Peyer's patch (tissue), 4 donors: ENCODE measurements around the gene NECAB2. TPM values are rescaled to one million over a fixed set of nuclear protein-coding genes. Genes with fewer than 3 reads are reported as not detected.

Source experiments
- DNase-seq, 3 donors: peaks; one replicate each; pipeline ENCODE4 v3.0.0-alpha.2; 2017 to 2019
- H3K27ac ChIP-seq, 4 donors: fragments of 200-600 bp; sonication (generic); one replicate each; pipeline ENCODE4 v1.5.1; 2016 to 2019
- H3K27me3 ChIP-seq, 2 donors: fragments of 200-600 bp; sonication (generic); one replicate each; pipeline ENCODE4 v1.5.1; 2019
- H3K36me3 ChIP-seq, 3 donors: fragments of 200-600 bp; sonication (generic); one replicate each; pipeline ENCODE4 v1.5.1; 2016 to 2019
- H3K4me1 ChIP-seq, 4 donors: fragments of 200-600 bp; sonication (generic); one replicate each; pipeline ENCODE4 v1.5.1; 2016 to 2019
- H3K4me3 ChIP-seq, 4 donors: fragments of 200-600 bp; sonication (generic); 1 replicate in 3 of 4; 2 replicates in 1 of 4; pipeline ENCODE4 v1.5.1; 2016 to 2019; ENCODE audit warnings: mild to moderate bottlenecking in 1 of 4
- H3K9me3 ChIP-seq, 4 donors: fragments of 200-600 bp; sonication (generic); one replicate each; pipeline ENCODE4 v1.5.1; 2016 to 2019; ENCODE audit warnings: mild to moderate bottlenecking in 1 of 4
- POLR2A ChIP-seq, 2 donors: fragments of 450-650 bp; IDR thresholded peaks; one replicate each; pipeline ENCODE4 v1.5.1; 2017; ENCODE audit warnings: antibody characterized with exemption in 2 of 2, mild to moderate bottlenecking in 2 of 2, moderate library complexity in 2 of 2
- total RNA-seq, 4 donors: library from RNA; depleted of rRNA; stranded (reverse); fragments of >200 nt; gene quantifications; one replicate each; pipeline ENCODE4 v1.1.0, GENCODE V29; 2016
- TF ChIP-seq, protein P1 (sequence below), 6 experiments: fragments of 450-650 bp in 4 of 6; fragments of 200-600 bp in 2 of 6; sonication (generic) in 1 of 6; IDR thresholded peaks; one replicate each; pipeline ENCODE4 v1.5.1; 2017 to 2019; ENCODE audit warnings: antibody characterized with exemption in 6 of 6, mild to moderate bottlenecking in 3 of 6, moderate library complexity in 1 of 6

The NECAB2 gene
- total RNA-seq, 4 donors from 2014 or later = 1.2 TPM; not detected in 3

- DNase-seq = no peak
- Histone ChIP-seq H3K4me3 (no peak overlapping the region), H3K36me3 (no peaks in the 10 kb centered on the region), H3K27ac (no peak overlapping the region), H3K4me1 (peaks cover 0 to 5% (median 0%) of the 10 kb centered on the region in 4 donors), H3K9me3 (no peaks in the 10 kb centered on the region), H3K27me3 (no peaks in the 10 kb centered on the region)
- TF ChIP-seq, protein P1, sequence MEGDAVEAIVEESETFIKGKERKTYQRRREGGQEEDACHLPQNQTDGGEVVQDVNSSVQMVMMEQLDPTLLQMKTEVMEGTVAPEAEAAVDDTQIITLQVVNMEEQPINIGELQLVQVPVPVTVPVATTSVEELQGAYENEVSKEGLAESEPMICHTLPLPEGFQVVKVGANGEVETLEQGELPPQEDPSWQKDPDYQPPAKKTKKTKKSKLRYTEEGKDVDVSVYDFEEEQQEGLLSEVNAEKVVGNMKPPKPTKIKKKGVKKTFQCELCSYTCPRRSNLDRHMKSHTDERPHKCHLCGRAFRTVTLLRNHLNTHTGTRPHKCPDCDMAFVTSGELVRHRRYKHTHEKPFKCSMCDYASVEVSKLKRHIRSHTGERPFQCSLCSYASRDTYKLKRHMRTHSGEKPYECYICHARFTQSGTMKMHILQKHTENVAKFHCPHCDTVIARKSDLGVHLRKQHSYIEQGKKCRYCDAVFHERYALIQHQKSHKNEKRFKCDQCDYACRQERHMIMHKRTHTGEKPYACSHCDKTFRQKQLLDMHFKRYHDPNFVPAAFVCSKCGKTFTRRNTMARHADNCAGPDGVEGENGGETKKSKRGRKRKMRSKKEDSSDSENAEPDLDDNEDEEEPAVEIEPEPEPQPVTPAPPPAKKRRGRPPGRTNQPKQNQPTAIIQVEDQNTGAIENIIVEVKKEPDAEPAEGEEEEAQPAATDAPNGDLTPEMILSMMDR (IDR thresholded peaks at IDR 0.05) = no peak
- TF ChIP-seq POLR2A (IDR thresholded peaks at IDR 0.05) = no peak
These were observed 37.1 kb upstream of the NECAB2 start for GRCh38 chr16:83930730-83931500.

- DNase-seq = no peak
- H3K9me3 ChIP-seq = no peaks in the 10 kb centered on the region
- H3K4me1 ChIP-seq = peaks cover 0 to 5% (median 0%) of the 10 kb centered on the region in 4 donors
- no peak overlapping the region for H3K27ac ChIP-seq
- no peaks in the 10 kb centered on the region for H3K36me3 ChIP-seq
- no peak overlapping the region for H3K4me3 ChIP-seq
- H3K27me3 ChIP-seq = no peaks in the 10 kb centered on the region
- TF ChIP-seq POLR2A (IDR thresholded peaks at IDR 0.05) = no peak
- TF ChIP-seq, protein P1 (IDR thresholded peaks at IDR 0.05) = no peak
These were observed 36.5 kb upstream of the NECAB2 start for GRCh38 chr16:83931556-83931955.

- Histone ChIP-seq H3K4me1 (no peaks in the 10 kb centered on the region), H3K9me3 (no peaks in the 10 kb centered on the region), H3K36me3 (no peaks in the 10 kb centered on the region), H3K27me3 (no peaks in the 10 kb centered on the region), H3K27ac (no peak overlapping the region), H3K4me3 (no peak overlapping the region)
- no peak for TF ChIP-seq POLR2A (IDR thresholded peaks at IDR 0.05)
- TF ChIP-seq, protein P1 (IDR thresholded peaks at IDR 0.05) = no peak
- DNase-seq = no peak
These were observed 35.7 kb upstream of the NECAB2 start for GRCh38 chr16:83932304-83932703.

DNA sequence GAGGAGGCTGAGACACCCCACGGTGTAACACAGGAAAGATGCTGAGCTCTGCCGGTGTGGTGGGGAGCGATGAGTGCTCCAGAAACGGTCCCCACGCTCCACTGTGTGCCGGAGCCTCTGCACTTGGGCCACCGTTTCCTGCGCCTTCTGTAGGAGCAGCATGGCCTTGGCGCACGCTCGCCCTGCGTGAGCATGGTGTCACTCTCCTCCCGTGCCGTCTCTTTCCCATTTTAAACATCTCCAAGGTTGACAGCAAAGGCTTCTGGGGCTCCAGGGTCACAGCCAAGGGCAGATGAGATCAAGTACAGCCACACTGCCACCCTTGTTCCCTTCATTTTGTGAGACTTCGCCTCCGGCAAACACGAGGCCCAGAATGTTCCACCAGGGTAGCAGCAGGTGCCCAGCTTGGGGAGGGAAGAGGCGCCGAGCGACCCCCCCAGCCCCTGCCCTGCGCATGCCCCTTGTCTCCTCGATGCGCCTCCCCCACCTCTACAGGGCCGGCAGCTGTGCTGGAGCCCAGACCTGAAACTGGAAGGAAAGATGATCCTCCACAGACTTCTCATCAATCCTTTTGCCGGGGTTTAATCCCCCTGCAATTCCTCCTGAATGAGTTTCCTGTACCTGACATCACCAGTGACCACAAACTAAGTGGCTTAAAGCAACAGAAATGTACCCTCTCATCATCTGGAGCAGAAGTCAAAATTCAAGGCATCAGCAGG is 34.9 kb upstream of the NECAB2 start:
- H3K27me3 ChIP-seq = no peaks in the 10 kb centered on the region
- no peak overlapping the region for H3K4me3 ChIP-seq
- H3K36me3 ChIP-seq = no peaks in the 10 kb centered on the region
- no peak overlapping the region for H3K27ac ChIP-seq
- no peaks in the 10 kb centered on the region for H3K9me3 ChIP-seq
- TF ChIP-seq POLR2A (IDR thresholded peaks at IDR 0.05) = no peak
- TF ChIP-seq, protein P1 (IDR thresholded peaks at IDR 0.05) = no peak
- H3K4me1 ChIP-seq = no peaks in the 10 kb centered on the region
- DNase-seq = no peak

DNA sequence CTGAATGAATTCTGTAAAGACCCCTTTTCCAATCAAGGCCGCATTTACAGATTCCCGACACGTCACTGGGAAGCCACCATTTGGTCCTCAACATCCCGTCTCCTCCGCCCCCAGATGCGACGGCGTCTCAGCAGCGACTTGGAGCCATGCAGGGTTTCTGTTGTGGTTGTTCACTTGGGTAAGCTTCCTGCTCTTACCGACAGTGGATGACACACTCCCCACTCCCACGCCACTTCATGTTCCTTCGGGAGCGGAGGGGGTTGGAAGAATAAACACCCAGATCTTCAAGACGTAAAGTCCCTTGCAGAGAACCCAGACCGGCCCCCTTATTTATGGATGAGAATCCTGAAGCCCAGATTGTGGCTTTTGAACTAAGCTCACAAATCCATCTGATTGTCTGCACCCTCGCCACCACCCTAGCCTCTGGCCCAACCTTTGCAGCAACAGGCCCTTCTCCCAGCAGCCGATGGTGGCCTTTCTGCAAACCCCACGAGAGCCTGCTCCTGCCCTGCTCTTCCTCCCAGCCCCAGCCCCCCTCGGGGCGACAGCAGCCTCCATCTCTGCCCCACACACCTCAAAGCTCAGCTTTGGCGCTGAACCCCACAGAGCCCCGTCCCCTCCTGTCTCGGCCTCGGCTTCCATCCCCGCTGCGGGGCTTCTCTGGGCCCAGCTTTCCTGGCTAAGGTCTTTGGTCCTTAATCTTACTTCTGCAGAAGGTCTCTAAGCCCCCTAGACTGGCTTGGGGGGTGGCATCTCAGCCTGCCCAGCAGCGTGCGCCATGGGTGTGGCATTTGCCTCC is 34.0 kb upstream of the NECAB2 start:
- Histone ChIP-seq H3K4me1 (no peaks in the 10 kb centered on the region), H3K9me3 (no peaks in the 10 kb centered on the region), H3K27me3 (no peaks in the 10 kb centered on the region), H3K4me3 (no peak overlapping the region), H3K27ac (no peak overlapping the region), H3K36me3 (no peaks in the 10 kb centered on the region)
- DNase-seq = no peak
- no peak for TF ChIP-seq POLR2A (IDR thresholded peaks at IDR 0.05)
- TF ChIP-seq, protein P1 (IDR thresholded peaks at IDR 0.05) = no peak
